AG09309 (cell line): ENCODE results near the gene MEGF11.
"Not testable (repeated sequence)": the region's sequence is repeated elsewhere in the genome, so short reads cannot be mapped to it uniquely, and the experiment has no call there.

ENCODE experiments used
- DNase-seq: peaks from one replicate; pipeline ENCODE4 v3.0.0-alpha.2; 2010; ENCODE audit warnings: low read depth
- H3K4me3 ChIP-seq: 2 replicates; pipeline ENCODE4 v1.5.1; 2011; ENCODE audit warnings: mild to moderate bottlenecking, low read depth, low read length, moderate library complexity; ENCODE audit not compliant: control insufficient read depth
- CTCF ChIP-seq: IDR thresholded peaks from 2 replicates; pipeline ENCODE4 v1.5.1; 2011; ENCODE audit warnings: mild to moderate bottlenecking, low read depth, low read length, inconsistent platforms; ENCODE audit not compliant: insufficient read depth, control insufficient read depth; ENCODE audit errors: missing control alignments

Gene MEGF11

GRCh38 chr15:66004618-66005262 lies 248.8 kb downstream of the MEGF11 start:
- DNase-seq, result no peak
- no peak for TF ChIP-seq CTCF
- no peak overlapping the region for H3K4me3 ChIP-seq

GRCh38 chr15:66003129-66003528 lies 250.4 kb downstream of the MEGF11 start:
- not testable (repeated sequence) for H3K4me3 ChIP-seq, DNase-seq

- TF ChIP-seq CTCF, result no peak
- DNase-seq, result no peak
- H3K4me3 ChIP-seq, result no peak overlapping the region
Observed at GRCh38 chr15:66001717-66002426, 251.7 kb downstream of the MEGF11 start.

GRCh38 chr15:66001042-66001441 lies 252.5 kb downstream of the MEGF11 start:
- no peak for DNase-seq
- no peak overlapping the region for H3K4me3 ChIP-seq
- TF ChIP-seq CTCF, result no peak

- no peak overlapping the region for H3K4me3 ChIP-seq
- TF ChIP-seq CTCF, result no peak
- no peak for DNase-seq
Observed at GRCh38 chr15:65998486-65998885, 255.1 kb downstream of the MEGF11 start.

GRCh38 chr15:65996901-65997300 lies 256.6 kb downstream of the MEGF11 start:
- TF ChIP-seq CTCF, result no peak
- H3K4me3 ChIP-seq, result no peak overlapping the region
- no peak for DNase-seq

GRCh38 chr15:65994832-65995231 lies 258.7 kb downstream of the MEGF11 start:
- H3K4me3 ChIP-seq, result no peak overlapping the region
- no peak for TF ChIP-seq CTCF
- no peak for DNase-seq
